Neural cell (in vitro differentiated cells): ENCODE measurements around the gene KIAA1958. TPM values are rescaled to one million over a fixed set of nuclear protein-coding genes. Genes with fewer than 3 reads are reported as not detected.

Experiments
- H2AFZ ChIP-seq: fragments of 200-600, 300-800 bp; sonication (generic), shearing (Covaris generic); 2 replicates; pipeline ENCODE4 v1.6.0; 2014; ENCODE audit warnings: low read depth, mild to moderate bottlenecking, antibody characterized with exemption, low read length, moderate library complexity
- H3F3A ChIP-seq: fragments of 200-600 bp; shearing (Covaris generic); 2 replicates; pipeline ENCODE4 v1.6.1; 2016; ENCODE audit warnings: mild to moderate bottlenecking, moderate library complexity, mixed read lengths, antibody characterized with exemption, low read length; ENCODE audit not compliant: insufficient read depth, poor library complexity, severe bottlenecking
- H3K27ac ChIP-seq: fragments of 200-600, 300-800 bp; sonication (generic), shearing (Covaris generic); 2 replicates; pipeline ENCODE4 v1.5.1; 2014; ENCODE audit warnings: mild to moderate bottlenecking, low read length, moderate library complexity
- H3K27me3 ChIP-seq: fragments of 300-800, 200-600 bp; sonication (generic), shearing (Covaris generic); 2 replicates; pipeline ENCODE4 v1.6.0; 2014; ENCODE audit warnings: mild to moderate bottlenecking, low read depth, low read length, moderate library complexity; ENCODE audit not compliant: insufficient read depth
- H3K36me3 ChIP-seq: fragments of 300-800, 200-600 bp; sonication (generic), shearing (Covaris generic); 2 replicates; pipeline ENCODE4 v1.5.1; 2014; ENCODE audit warnings: mild to moderate bottlenecking, antibody characterized with exemption, low read length, moderate library complexity; ENCODE audit not compliant: insufficient read depth
- H3K4me2 ChIP-seq: fragments of 300-800, 200-600 bp; sonication (generic), shearing (Covaris generic); 2 replicates; pipeline ENCODE4 v1.6.0; 2014; ENCODE audit warnings: mild to moderate bottlenecking, low read length
- H3K4me3 ChIP-seq: fragments of 300-800, 200-600 bp; sonication (generic), shearing (Covaris generic); 2 replicates; pipeline ENCODE4 v1.5.1; 2014; ENCODE audit warnings: mild to moderate bottlenecking, low read length, moderate library complexity
- H3K79me2 ChIP-seq: fragments of 200-600 bp; shearing (Covaris generic); replicated peaks from 2 replicates; pipeline ENCODE4 v1.6.0; 2014; ENCODE audit warnings: mild to moderate bottlenecking, low read length, moderate library complexity; ENCODE audit not compliant: insufficient read depth
- H3K9ac ChIP-seq: fragments of 300-800, 200-600 bp; sonication (generic), shearing (Covaris generic); 2 replicates; pipeline ENCODE4 v1.6.1; 2016; ENCODE audit warnings: mild to moderate bottlenecking, low read length, mixed read lengths
- H3K9me2 ChIP-seq: fragments of 200-600 bp; shearing (Covaris generic); 2 replicates; pipeline ENCODE4 v1.6.1; 2016; ENCODE audit warnings: mild to moderate bottlenecking, low read length, mixed read lengths; ENCODE audit not compliant: insufficient read depth
- H3K9me3 ChIP-seq: fragments of 200-600, 300-800 bp; sonication (generic), shearing (Covaris generic); 2 replicates; pipeline ENCODE4 v1.6.1; 2016; ENCODE audit warnings: mild to moderate bottlenecking, mixed run types, low read length, moderate library complexity, mixed read lengths
- H4K20me1 ChIP-seq: fragments of 200-600 bp; shearing (Covaris generic); 2 replicates; pipeline ENCODE4 v1.6.1; 2016; ENCODE audit warnings: mild to moderate bottlenecking, mixed run types; ENCODE audit not compliant: insufficient read depth
- CTCF ChIP-seq: fragments of 450-650 bp; IDR thresholded peaks from 2 replicates; pipeline ENCODE4 v1.5.1; 2014; ENCODE audit warnings: antibody characterized with exemption, mild to moderate bottlenecking, moderate library complexity; ENCODE audit not compliant: poor library complexity, severe bottlenecking
- EP300 ChIP-seq: fragments of 450-650 bp; conservative IDR thresholded peaks from 2 replicates; pipeline ENCODE4 v1.6.1; 2014; ENCODE audit warnings: antibody characterized with exemption, mild to moderate bottlenecking, moderate library complexity; ENCODE audit not compliant: poor library complexity, severe bottlenecking
- MXI1 ChIP-seq: fragments of 450-650 bp; conservative IDR thresholded peaks from 2 replicates; pipeline ENCODE4 v1.6.1; 2014; ENCODE audit warnings: antibody characterized with exemption, mild to moderate bottlenecking; ENCODE audit not compliant: poor library complexity, severe bottlenecking
- POLR2AphosphoS5 ChIP-seq: IDR thresholded peaks from 2 replicates; pipeline ENCODE4 v1.6.1; 2012
- RAD21 ChIP-seq: fragments of 450-650 bp; conservative IDR thresholded peaks from 2 replicates; pipeline ENCODE4 v1.6.1; 2014; ENCODE audit warnings: antibody characterized with exemption, mild to moderate bottlenecking, moderate library complexity
- REST ChIP-seq: IDR thresholded peaks from 2 replicates; pipeline ENCODE4 v1.6.1; 2012; ENCODE audit warnings: borderline replicate concordance
- SMC3 ChIP-seq: fragments of 450-650 bp; conservative IDR thresholded peaks from 2 replicates; pipeline ENCODE4 v1.6.1; 2014; ENCODE audit warnings: antibody characterized with exemption, mild to moderate bottlenecking, moderate library complexity; ENCODE audit not compliant: poor library complexity
- TAF1 ChIP-seq: IDR thresholded peaks from 2 replicates; pipeline ENCODE4 v1.6.1; 2012; ENCODE audit warnings: low read depth
- polyA plus RNA-seq: library from polyadenylated mRNA; depleted of rRNA; stranded (reverse); fragments of >200 nt; gene quantifications from 2 replicates; pipeline ENCODE4 v1.2.3, GENCODE V29; 2014

Gene KIAA1958
- polyA plus RNA-seq, 1 donor from 2014 or later: 8.4 TPM

GRCh38 chr9:112443200-112443599, 43.4 kb upstream of the KIAA1958 start:
- Histone ChIP-seq H2AFZ (no peak overlapping the region), H3F3A (no peaks in the 10 kb centered on the region), H3K4me3 (no peak overlapping the region), H3K9me3 (no peaks in the 10 kb centered on the region), H3K79me2 (no peaks in the 10 kb centered on the region), H3K9me2 (no peaks in the 10 kb centered on the region), H3K36me3 (no peaks in the 10 kb centered on the region), H4K20me1 (no peaks in the 10 kb centered on the region), H3K9ac (no peak overlapping the region), H3K27me3 (no peaks in the 10 kb centered on the region), H3K4me2 (no peak overlapping the region), H3K27ac (no peak overlapping the region)
- no peak for TF ChIP-seq EP300
- no peak for TF ChIP-seq CTCF
- TF ChIP-seq SMC3: peak; percentile 12

GRCh38 chr9:112443636-112444035, 43.0 kb upstream of the KIAA1958 start:
- Histone ChIP-seq H3F3A (no peaks in the 10 kb centered on the region), H3K36me3 (no peaks in the 10 kb centered on the region), H3K4me2 (no peak overlapping the region), H3K4me3 (no peak overlapping the region), H3K27me3 (no peaks in the 10 kb centered on the region), H3K9ac (no peak overlapping the region), H3K9me3 (no peaks in the 10 kb centered on the region), H3K9me2 (no peaks in the 10 kb centered on the region), H2AFZ (no peak overlapping the region), H4K20me1 (no peaks in the 10 kb centered on the region), H3K79me2 (no peaks in the 10 kb centered on the region), H3K27ac (no peak overlapping the region)
- TF ChIP-seq CTCF (no peak), REST (no peak), RAD21 (no peak), SMC3 (no peak)

- H3K27me3 ChIP-seq: no peaks in the 10 kb centered on the region
- no peak overlapping the region for H3K4me2 ChIP-seq
- H3K79me2 ChIP-seq: no peaks in the 10 kb centered on the region
- H2AFZ ChIP-seq: no peak overlapping the region
- no peaks in the 10 kb centered on the region for H3K36me3 ChIP-seq
- H3K9me2 ChIP-seq: no peaks in the 10 kb centered on the region
- no peaks in the 10 kb centered on the region for H3K9me3 ChIP-seq
- no peak overlapping the region for H3K27ac ChIP-seq
- H3K4me3 ChIP-seq: no peak overlapping the region
- no peak overlapping the region for H3K9ac ChIP-seq
- no peaks in the 10 kb centered on the region for H3F3A ChIP-seq
- no peaks in the 10 kb centered on the region for H4K20me1 ChIP-seq
- TF ChIP-seq POLR2AphosphoS5 (no peak), CTCF (no peak), EP300 (no peak), TAF1 (no peak), MXI1 (no peak), SMC3 (no peak), RAD21 (no peak), REST (no peak)
These were observed 41.4 kb upstream of the KIAA1958 start for GRCh38 chr9:112445196-112445595.
